ENCODE measurements around the gene INSIG1. TPM values are rescaled to one million over a fixed set of nuclear protein-coding genes. Genes with fewer than 3 reads are reported as not detected.

INSIG1 gene
- total and polyA plus RNA-seq, 8 donors = 13.5 to 170 (median 21.4) TPM

GRCh38 chr7:155268921-155269650 is 28.6 kb upstream of the INSIG1 start:
- DNase-seq = no peak
- H3K27me3 ChIP-seq = peaks cover 0 to 4% of the 10 kb centered on the region in 2 donors
- no peak overlapping the region for H3K4me3 ChIP-seq
- no peaks in the 10 kb centered on the region for H3K9me3 ChIP-seq
- H3K27ac ChIP-seq = no peak overlapping the region
- H3K36me3 ChIP-seq = no peaks in the 10 kb centered on the region
- intact Hi-C loops (cut with DNase I) = no loop called here
- ATAC-seq = no peak
- H3K4me1 ChIP-seq = no peaks in the 10 kb centered on the region
- TF ChIP-seq, protein P1, sequence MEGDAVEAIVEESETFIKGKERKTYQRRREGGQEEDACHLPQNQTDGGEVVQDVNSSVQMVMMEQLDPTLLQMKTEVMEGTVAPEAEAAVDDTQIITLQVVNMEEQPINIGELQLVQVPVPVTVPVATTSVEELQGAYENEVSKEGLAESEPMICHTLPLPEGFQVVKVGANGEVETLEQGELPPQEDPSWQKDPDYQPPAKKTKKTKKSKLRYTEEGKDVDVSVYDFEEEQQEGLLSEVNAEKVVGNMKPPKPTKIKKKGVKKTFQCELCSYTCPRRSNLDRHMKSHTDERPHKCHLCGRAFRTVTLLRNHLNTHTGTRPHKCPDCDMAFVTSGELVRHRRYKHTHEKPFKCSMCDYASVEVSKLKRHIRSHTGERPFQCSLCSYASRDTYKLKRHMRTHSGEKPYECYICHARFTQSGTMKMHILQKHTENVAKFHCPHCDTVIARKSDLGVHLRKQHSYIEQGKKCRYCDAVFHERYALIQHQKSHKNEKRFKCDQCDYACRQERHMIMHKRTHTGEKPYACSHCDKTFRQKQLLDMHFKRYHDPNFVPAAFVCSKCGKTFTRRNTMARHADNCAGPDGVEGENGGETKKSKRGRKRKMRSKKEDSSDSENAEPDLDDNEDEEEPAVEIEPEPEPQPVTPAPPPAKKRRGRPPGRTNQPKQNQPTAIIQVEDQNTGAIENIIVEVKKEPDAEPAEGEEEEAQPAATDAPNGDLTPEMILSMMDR (IDR thresholded peaks at IDR 0.05) = no peak

DNA sequence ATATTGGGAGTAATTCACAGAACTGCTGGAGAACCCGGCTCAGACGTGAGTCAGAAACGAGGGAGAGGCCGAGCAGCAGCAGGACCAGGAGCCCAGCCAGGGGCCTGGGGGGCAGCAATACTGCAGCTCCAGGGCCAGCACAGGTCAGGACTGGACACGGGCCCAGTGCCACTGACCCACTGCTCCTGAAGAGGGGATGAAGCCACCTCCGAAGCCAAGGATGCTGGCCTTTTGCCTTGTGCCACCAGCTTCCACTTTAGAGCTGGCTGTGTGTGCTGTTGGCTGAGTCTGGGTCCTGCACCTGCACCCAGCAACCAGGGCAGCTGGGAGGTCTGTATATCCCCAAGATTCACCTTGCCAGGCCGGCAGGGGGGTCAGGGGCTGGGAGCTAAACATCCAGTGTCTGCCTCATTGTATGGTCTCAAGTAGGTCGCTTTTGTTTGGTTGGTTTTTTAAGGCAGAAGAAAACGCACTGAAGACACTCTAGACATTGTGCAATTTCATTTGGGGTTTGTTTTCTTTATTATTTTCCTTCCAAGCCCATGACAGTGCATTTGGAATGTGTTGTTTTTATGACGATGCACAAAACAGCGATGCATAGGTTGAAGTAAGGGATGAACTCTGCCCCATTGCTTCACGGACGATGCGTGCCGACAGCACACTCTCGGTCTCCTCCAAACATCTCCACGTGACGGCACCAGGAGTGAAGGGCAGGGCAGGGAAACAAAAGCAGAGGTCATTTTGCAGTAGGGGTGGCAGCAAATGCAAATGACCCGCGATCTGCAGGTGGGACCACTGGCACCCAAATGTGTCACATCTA is 27.7 kb upstream of the INSIG1 start:
- no peak overlapping the region for H3K4me3 ChIP-seq
- DNase-seq (no peak), ATAC-seq (no peak)
- intact Hi-C loops (cut with DNase I) = no loop called here
- no peaks in the 10 kb centered on the region for H3K4me1 ChIP-seq
- H3K27me3 ChIP-seq = peaks cover 0 to 4% of the 10 kb centered on the region in 2 donors
- no peaks in the 10 kb centered on the region for H3K9me3 ChIP-seq
- no peak overlapping the region for H3K27ac ChIP-seq
- H3K36me3 ChIP-seq = no peaks in the 10 kb centered on the region
- TF ChIP-seq, protein P1 (IDR thresholded peaks at IDR 0.05) = no peak

GRCh38 chr7:155270861-155271260 is 26.8 kb upstream of the INSIG1 start:
- peaks cover 0 to 10% of the 10 kb centered on the region in 2 donors for H3K27me3 ChIP-seq
- intact Hi-C loops (cut with DNase I) = no loop called here
- ATAC-seq = no peak
- no peak for DNase-seq
- H3K4me3 ChIP-seq = no peak overlapping the region
- TF ChIP-seq, protein P1 (IDR thresholded peaks at IDR 0.05) = no peak
- no peaks in the 10 kb centered on the region for H3K9me3 ChIP-seq
- no peaks in the 10 kb centered on the region for H3K4me1 ChIP-seq
- no peak overlapping the region for H3K27ac ChIP-seq
- no peaks in the 10 kb centered on the region for H3K36me3 ChIP-seq

GRCh38 chr7:155274633-155275355 is 22.9 kb upstream of the INSIG1 start:
- ATAC-seq = no peak
- H3K9me3 ChIP-seq = no peaks in the 10 kb centered on the region
- no peak overlapping the region for H3K27ac ChIP-seq
- no peak for DNase-seq
- intact Hi-C loops (cut with DNase I) = no loop called here
- no peaks in the 10 kb centered on the region for H3K4me1 ChIP-seq
- TF ChIP-seq, protein P1 (IDR thresholded peaks at IDR 0.05) = no peak
- H3K36me3 ChIP-seq = no peaks in the 10 kb centered on the region
- H3K27me3 ChIP-seq = peaks cover 7 to 32% of the 10 kb centered on the region in 2 donors
- H3K4me3 ChIP-seq = no peak overlapping the region

All from left lung (tissue), 10 donors.